Esophagus muscularis mucosa (tissue), 3 donors: ENCODE measurements around the gene MITF.

Experiments
- POLR2AphosphoS5 ChIP-seq, 2 donors: sonication (generic); formaldehyde crosslinking; IDR thresholded peaks; one replicate each; pipeline ENCODE4 v1.6.1; 2017; ENCODE audit warnings: antibody characterized with exemption in 2 of 2
- TF ChIP-seq, protein P1 (sequence below), 3 experiments: fragments of 200-600 bp in 2 of 3; fragments of 450-650 bp in 1 of 3; sonication (generic) in 2 of 3; IDR thresholded peaks; one replicate each; pipeline ENCODE4 v1.5.1; 2017 to 2019; ENCODE audit warnings: antibody characterized with exemption in 3 of 3, mild to moderate bottlenecking in 2 of 3, moderate library complexity in 1 of 3

- peak; percentile 29 to 47 for TF ChIP-seq POLR2AphosphoS5 (IDR thresholded peaks at IDR 0.05)
- TF ChIP-seq, protein P1, sequence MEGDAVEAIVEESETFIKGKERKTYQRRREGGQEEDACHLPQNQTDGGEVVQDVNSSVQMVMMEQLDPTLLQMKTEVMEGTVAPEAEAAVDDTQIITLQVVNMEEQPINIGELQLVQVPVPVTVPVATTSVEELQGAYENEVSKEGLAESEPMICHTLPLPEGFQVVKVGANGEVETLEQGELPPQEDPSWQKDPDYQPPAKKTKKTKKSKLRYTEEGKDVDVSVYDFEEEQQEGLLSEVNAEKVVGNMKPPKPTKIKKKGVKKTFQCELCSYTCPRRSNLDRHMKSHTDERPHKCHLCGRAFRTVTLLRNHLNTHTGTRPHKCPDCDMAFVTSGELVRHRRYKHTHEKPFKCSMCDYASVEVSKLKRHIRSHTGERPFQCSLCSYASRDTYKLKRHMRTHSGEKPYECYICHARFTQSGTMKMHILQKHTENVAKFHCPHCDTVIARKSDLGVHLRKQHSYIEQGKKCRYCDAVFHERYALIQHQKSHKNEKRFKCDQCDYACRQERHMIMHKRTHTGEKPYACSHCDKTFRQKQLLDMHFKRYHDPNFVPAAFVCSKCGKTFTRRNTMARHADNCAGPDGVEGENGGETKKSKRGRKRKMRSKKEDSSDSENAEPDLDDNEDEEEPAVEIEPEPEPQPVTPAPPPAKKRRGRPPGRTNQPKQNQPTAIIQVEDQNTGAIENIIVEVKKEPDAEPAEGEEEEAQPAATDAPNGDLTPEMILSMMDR (IDR thresholded peaks at IDR 0.05): no peak
These were observed 51.8 kb downstream of the MITF start for GRCh38 chr3:69791106-69791505.
